Hematopoietic multipotent progenitor cell treated with erythropoietin and hydrocortisone succinate and interleukin-3 and kit ligand, for 15 days (in vitro differentiated cells): ENCODE data around the gene BBS4.
A peak's percentile ranks its signal among the peaks of the same experiment; 100 is the strongest.
"Not testable (repeated sequence)": the region's sequence is repeated elsewhere in the genome, so short reads cannot be mapped to it uniquely, and the experiment has no call there.

Experiments
- DNase-seq: peaks from one replicate; pipeline ENCODE4 v3.0.0-alpha.2; 2015; ENCODE audit warnings: low spot score

The BBS4 gene, protein sequence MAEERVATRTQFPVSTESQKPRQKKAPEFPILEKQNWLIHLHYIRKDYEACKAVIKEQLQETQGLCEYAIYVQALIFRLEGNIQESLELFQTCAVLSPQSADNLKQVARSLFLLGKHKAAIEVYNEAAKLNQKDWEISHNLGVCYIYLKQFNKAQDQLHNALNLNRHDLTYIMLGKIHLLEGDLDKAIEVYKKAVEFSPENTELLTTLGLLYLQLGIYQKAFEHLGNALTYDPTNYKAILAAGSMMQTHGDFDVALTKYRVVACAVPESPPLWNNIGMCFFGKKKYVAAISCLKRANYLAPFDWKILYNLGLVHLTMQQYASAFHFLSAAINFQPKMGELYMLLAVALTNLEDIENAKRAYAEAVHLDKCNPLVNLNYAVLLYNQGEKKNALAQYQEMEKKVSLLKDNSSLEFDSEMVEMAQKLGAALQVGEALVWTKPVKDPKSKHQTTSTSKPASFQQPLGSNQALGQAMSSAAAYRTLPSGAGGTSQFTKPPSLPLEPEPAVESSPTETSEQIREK

DNA sequence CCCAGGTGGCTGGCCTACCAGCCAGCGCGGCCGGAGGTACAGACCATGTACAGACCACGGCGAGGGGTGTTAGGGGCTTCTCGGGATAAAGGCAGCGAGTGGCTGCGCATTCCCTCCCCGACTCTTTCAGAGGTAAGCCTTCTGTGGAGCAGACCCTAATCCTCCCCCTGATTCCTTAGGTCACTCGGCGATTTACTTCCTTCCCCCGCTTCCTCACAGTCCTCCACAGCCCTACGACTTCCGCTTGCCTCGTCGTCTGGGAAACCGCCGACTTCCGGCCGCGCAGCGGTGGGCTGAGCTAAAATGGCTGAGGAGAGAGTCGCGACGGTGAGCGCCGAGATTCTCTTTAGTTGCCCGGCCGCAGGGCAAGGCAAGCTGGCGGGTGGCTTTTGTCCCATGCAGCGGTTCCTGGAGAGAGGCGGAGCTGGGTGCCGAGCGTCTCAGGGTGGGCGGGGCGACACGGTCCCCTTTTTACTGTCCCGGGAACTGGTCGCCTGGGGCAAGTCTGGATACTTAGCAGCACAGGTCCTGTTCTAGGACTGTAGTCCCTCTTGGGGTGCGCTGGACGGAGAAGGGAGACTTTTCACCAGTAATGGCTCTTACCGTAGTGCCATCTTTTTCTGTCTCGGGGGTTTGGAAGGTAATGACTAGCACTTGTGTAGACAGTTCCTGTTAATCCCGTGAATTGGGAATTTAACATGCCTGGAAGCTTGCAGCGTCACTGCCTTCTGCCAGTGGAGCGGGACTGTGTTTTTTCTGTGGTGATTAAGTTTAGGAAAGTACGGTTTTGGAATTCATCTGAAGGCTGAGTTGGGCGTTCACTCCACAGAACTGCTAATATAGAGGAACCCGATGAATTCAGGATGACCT is at the start of gene BBS4, which contains the start of gene HIGD2B:
BBS4 (plus strand) TSS at position 283 of the 870 bp plus-strand sequence; CDS start at position 304, 21 bp downstream.
HIGD2B (minus strand) TSS at position 258 of the 870 bp plus-strand sequence. CDS start 9,808 bp downstream, outside the sequence.
- peak; percentile 79 for DNase-seq

DNA sequence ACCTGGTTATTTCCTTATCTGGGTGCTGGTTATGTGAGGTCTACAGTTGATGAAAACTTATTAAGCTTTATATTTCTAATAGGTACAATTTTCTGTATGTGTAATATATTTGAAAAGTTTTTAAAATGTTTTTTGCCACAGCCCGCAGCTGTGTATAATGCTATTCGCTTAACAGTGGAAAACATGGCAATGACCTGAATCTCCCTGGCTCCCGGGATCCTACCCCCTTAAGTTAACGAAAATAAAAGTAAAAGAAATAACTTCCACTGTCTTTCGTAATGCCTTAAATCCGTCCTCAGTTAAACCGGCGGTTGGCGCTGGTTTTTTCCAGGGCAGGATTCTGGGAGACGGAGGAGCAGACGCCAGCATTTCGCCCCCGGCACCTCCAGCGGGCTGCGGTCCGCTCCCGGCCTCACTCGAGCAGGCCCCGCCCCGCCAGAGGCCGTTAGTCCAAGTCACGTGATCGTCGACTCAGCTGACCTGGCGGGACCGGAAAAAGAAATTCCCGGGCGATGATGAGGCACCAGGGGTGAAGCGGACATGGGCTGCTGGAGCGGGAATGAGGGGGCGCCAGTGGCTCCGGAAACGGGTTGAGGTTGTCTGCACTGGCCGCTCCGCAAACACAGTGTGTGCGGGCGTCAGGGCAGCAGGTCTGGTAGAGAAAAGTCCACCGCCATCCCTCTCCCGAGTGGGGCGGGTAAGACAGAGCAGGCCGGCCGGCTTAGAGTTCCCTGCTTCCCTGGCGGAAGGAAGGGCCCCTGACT is 49.3 kb upstream of the BBS4 start:
- peak; percentile 75 for DNase-seq

DNA sequence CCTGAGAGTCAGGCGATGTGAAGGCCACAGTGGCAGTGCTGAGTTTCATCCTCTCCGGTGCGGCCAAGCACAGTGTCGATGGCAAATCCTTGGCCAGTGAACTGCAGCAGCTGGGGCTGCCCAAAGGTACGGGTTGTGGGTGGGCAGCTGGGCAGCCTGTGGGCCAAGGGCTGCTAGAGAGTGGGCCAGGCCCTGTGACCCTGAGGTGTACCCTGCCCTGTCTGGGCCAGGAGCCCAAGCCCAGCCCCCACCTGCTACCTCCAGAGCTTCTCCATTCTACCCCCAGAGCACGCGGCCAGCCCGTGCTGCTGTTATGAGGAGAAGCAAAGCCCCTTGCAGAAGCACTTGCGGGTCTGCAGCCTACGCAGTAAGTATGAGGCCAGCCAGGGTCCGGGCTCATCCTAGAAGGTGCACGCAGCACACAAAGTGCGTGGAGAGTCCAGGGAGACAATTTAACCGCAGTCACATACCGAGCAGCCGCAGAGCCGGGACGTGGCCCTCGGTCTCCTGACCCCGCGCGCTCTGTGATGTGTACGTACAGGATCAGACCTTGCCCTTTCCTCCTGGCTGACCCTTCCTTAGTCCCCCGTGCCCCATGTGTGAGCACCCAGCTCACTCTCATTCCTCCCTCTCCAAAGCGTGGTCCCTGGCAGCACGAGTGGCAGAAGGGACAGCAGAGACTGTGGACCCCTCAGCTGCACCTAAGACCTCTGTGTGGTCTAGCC is 46.1 kb upstream of the BBS4 start:
- not testable (repeated sequence) for DNase-seq

DNA sequence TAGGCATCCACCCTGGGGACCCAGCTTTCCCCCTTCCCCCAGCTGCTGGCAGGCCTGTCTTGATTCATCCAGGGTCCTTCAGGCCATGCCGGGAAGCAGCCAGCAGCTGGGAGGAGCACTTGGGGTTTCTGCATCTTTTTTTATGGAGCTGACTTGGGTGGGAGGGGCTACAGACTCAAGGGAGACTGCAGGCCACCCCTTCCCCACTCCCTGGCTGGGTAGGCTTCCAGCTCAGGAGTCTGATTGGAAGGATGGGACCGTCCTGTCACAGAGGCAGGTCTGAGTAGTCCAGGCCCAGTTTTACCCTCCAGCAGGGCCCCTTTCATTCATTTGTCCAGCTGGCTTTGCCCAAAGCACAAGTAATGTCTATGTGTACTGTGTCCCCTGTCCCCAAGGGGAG is 43.7 kb upstream of the BBS4 start:
- not testable (repeated sequence) for DNase-seq

DNA sequence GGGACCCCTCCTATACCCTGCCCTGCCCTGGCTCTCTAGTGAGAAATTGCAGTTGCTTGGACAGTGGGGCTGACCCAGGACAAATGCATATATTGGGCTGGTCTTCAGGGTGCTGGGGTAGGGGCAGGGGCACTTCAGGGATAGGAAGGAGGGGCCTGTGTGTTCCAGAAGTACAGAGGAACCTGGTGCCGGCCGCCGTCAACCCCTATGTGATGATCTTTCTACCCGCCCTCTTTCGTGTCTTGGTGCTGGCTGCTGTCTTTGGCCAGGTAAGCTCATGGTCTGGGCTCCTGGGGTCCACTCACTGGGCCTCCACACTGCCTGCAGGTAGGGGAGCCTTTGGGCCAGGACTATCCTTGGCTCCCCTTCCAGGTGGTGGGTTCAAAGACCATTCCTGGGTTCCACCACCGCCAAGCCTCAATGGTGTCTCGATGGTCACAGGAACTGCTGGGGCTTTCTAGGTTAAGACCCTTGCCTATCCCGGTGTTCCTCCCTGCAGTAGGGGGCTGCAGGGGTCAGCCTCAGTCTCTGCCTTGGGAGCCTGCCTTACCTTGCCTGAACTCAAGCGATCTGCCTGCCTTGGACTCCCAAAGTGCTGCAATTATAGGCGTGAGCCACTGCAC is 37.3 kb upstream of the BBS4 start:
- not testable (repeated sequence) for DNase-seq

DNA sequence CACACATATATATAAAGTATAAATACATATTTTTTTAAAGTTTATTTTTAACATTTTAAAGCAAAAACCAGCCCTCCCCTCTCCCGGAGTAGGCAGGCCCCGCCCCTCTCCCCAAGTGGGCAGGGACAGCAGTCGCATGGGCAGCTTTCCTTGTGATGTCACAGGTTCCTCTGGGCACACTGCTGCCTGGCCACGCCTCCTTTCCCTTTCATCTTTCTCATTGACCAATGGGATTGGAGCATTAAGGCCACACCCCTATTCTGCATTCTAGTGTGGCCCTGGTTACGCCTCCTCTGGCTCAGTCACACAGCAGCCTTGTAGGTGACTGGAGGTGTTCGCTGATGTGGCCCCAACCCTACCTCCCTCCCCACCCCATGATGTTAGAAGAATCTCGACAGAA is 31.6 kb upstream of the BBS4 start, which contains the start of gene GOLGA6B:
GOLGA6B (plus strand) TSS at position 301 of the 400 bp plus-strand sequence; CDS start at position 342, 41 bp downstream.
- not testable (repeated sequence) for DNase-seq

DNA sequence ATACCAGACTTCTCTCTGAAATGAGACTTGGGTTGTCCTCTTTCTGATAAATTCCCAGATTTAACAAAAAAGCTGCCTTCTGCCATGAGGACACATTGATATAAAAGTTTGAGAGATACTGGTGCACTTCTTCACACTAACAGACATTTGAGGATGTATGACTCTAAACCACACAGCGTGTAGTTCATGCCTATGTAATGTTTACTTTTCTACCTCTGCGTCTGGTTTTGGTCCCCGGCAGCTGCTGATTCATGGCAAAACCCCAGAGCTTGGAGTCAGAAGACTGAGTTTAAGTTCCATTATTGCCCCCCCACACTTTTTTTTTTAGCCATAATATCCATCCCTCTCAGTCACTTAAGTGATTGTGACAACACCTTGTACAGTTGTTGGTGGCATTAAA is 30.0 kb upstream of the BBS4 start:
- DNase-seq: not testable (repeated sequence)

DNA sequence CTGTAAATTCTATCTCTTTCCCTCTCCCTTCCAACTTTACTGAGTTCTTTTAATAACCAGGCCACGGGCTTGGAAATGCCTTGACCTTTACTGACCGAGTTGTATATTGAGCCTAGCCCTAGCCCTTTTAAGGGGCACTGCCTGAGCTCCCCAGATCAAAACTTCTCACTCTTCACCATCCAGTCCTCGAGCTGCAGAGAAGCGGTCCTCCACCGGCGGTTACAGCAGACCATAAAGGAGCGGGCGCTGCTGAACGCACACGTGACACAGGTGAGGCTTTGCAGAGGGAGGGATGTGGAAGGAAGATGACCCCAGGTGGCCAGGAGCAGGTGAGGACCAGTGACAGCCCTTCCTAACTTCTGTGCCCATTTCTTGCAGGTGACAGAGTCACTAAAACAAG is 24.9 kb upstream of the BBS4 start:
- DNase-seq: not testable (repeated sequence)

DNA sequence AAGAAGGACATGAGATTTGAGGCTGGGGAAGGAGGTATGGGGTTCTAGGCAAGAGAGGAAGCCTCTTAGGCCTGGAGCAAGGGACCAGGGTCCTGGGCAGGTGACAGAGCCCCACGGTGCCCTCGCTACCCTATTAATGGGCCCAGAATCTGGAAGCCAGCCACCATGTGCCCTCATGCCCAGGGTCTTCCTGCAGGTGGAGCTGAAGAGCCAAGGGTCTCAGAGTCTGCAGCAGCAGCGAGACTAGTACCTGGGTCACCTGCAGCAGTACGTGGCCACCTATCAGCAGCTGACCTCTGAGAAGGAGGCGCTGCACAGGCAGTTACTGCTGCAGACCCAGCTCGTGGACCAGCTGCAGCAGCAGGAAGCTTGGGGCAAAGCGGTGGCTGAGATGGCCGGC is 22.1 kb upstream of the BBS4 start:
- not testable (repeated sequence) for DNase-seq

DNA sequence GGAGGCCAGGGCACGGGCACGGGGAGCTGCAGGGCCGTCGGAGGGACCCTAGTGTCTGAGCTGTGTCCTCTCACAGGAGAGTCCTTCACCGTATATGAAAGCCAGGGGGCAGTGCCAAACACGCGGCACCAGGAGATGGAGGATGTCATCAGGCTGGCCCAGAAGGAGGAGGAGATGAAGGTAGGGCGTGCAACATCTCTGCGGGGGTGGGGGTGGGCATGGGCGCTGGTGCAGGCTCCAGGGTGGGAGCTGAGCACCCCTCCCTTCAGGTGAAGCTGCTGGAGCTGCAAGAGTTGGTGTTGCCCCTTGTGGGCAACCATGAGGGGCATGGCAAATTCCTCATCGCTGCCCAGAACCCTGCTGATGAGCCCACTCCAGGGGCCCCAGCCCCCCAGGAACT is 20.3 kb upstream of the BBS4 start:
- not testable (repeated sequence) for DNase-seq

DNA sequence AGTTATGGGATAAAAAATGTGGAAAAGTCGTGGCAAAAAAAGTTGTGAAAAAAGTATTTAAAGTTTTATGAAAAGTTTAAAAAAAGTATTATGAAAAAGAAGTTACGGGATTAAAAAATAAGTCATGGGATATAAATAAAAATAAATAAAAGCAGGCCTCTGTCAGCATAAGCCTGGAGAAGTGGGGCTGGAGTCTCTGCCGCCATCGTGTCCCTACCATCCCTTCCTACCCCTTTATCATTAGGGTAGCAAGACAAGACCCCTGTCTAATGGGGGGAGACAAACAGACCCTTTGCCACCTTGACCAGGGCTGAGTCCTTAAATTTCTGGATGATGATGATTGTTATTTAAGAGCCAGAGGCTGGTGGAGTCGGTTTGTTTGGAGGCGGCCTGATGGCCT is 16.2 kb upstream of the BBS4 start:
- not testable (repeated sequence) for DNase-seq

DNA sequence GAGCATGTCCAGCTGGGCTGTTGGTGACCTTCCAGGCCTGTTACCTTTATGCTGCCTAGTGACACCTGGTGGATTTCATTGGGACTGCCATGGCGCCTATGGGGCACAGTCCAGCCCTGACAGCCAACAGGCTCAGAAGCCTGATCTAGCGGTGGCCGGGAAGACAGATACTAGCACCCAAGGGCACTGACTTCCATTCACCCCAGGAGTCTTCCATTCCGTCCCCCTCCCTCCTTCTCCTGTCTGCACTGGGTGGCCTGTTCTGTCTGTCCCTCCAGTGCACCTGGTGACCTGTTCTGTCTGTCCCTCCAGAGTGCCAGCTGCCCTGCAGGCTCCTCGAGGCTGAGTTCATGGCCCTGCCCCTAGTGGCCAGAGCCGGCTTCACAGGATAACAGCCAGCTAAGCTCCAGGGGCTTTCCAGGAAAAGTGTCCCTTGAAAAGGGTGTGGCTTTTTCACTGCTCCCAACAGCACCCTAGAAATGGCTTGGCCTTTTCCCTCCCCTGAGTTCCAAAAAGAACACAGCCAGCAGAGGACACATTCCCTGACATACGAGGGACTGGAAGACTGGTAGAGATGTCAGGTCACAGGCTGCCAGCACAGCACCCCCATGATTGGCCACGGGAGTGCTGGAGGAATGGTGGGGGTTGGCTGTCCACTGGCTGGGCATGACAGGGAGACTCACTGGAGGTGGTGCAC is 15.2 kb upstream of the BBS4 start:
- peak; percentile 69 for DNase-seq

DNA sequence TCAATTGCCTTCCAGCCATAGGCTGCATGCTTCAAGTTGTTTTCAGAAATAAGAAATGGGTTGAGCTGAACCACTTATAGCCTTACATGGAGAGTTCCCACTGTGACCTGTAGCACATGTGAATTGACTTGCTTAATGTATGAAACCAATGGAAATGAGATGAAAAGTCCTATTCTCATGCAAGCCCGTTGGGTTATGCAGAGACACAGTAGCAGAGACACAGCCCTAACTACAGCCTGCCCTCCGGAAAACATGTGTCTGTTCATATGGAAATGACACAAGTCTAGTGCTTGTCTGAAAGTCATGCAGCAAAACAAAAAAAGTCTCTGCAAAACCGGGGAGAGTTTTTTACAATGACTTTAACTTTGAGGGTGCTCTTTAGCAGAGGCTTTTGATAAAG is 14.5 kb upstream of the BBS4 start:
- DNase-seq: no peak

DNA sequence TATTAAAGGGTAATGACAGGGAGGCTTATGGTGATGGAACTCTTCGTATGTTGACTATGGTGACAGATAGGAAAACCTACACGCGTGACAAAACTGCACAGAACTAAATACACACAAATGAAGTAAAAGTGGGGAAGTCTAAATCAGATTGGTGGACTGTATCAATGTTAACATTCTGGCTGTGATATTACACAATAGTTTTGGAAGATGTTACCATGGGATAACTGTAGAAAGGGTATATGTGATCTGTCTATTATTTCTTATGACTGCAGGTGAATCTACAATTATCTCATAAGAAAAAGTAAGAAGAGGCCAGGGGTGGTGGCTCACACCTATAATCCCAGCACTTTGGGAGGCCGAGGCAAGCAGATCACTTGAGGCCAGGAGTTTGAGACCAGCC is 9.2 kb upstream of the BBS4 start:
- DNase-seq: no peak

DNA sequence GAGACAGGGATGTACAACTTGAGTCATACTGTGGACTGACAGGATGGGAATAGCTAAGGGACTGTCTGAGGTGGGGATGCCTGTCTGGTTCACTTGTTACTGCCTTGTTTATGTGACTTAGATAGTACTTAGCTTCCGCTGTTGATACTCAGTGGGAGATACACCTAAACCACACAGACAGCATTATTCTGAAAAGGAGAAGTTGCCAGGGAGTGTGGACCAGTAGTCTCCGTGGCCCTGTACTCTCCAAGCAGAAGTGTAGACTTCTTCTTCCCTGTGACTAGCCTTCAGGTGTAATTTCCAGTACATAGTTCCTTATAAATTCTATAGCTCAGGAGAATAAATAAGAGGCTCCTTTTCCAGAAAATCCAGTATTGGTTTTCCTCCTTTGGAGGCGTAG is 5.1 kb upstream of the BBS4 start:
- DNase-seq: no peak

DNA sequence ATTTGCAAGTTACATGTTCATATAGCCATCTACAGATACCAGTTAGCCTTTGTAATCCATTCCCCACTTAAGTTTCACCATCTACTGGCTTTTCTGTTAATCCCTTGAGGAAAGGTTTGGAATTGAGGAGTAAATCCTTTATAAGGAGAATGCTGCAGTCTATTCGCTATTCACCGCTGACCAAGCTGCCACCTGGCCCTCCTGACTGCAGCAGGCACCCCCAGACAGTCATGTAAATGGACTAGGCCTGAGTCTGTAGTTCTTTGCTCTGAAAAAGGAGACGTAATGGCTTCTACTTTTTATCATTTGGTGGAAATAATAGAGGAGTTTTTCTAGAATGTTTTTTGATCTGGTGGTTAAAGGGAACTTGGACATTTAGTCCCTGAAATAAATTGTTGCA is 3.2 kb upstream of the BBS4 start:
- DNase-seq: no peak

DNA sequence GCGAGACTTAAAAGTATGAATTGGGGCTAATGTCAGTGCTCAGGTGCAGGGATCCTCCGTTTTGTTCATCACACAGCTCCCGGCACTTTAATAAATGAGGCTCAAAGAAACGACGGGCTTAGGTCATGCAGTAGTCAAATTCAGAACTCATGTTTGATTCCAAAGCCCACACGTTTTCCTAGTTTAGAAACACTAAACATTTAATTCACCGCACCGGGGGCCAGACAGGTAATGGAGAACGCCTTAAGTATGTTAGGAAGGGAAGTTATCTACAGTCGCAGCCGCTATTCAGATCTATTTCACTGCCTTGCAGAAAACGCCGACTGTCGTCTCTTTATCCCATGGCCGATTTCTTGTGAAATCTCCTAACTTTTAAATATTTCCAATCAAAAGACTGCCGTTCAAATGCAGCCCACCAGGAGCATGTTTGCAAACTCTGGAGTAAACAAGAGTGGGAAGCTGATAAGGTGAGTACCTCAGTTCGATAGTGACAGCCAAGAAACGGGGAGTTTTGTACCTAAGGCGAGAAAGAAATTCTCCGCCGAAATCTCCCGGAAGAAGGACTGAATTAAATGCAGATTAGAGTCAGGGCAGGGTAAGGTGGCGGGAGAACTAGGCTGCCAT is 594 bp upstream of the BBS4 start:
- DNase-seq: peak; percentile 38

DNA sequence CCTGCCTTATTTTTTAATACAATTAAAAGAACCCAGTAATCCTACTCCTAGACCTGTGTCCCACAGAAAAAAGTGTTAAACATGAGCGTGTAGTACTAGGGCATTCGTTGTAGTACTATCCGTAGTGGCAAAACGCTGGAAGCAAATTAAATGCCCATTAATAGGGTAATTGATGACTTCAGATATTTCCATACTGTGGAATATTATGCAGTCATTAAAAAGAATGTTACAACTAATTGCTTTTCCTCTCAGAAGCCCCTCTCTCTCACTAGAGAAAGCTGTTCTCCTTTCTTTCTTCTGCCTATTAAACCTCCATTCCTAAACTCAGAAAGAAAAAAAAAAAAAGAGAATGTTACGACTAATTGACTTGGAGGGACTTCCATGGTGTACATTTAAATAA is 2.7 kb downstream of the BBS4 start:
- DNase-seq: no peak

DNA sequence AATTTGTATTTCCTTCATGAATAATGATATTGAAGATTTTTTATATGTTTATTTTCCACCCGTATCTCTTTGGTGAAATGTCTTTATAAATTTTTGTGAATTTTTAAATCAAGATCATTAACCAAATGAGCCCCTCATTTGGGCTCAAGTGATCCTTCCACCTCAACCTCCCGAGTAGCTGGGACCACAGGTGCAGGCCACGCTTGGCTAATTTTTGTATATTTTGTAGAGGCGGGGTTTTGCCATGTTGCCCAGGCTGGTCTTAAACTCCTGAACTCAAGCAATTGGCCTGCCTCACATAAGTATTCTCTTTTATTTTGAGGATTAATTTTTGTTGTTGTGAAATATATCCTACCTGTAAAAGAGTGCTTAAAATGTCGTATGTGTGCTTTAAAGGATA is 4.9 kb downstream of the BBS4 start:
- no peak for DNase-seq

DNA sequence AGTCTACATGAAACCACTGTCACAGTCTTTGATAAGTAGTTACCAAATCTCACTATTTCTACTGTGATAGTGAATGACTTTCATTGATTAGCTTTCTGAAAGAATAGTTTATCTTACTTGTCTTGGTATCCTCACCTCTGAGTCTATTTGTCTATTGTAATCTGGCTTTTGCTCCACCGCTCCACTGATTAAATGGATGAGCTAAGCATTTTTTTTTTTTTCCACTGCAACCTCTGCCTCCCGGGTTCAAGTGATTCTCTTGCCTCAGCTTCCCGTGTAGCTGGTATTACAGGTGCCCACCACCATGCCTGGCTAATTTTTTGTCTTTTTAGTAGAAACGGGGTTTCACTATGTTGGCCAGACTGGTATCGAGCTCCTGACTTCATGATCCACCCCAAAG is 12.9 kb downstream of the BBS4 start:
- DNase-seq: no peak
